Ishikawa (cell line): ENCODE results near the gene TESPA1.

Source experiments
- CEBPB ChIP-seq: IDR thresholded peaks from 2 replicates; pipeline ENCODE4 v1.6.1; 2012
- CREB1 ChIP-seq: IDR thresholded peaks from 2 replicates; pipeline ENCODE4 v1.6.1; 2012; ENCODE audit warnings: low read depth
- EGR1 ChIP-seq: IDR thresholded peaks from 2 replicates; pipeline ENCODE4 v1.6.1; 2012
- EP300 ChIP-seq: IDR thresholded peaks from 2 replicates; pipeline ENCODE4 v1.6.1; 2012; ENCODE audit warnings: borderline replicate concordance
- FOXM1 ChIP-seq: IDR thresholded peaks from 2 replicates; pipeline ENCODE4 v1.6.1; 2012; ENCODE audit warnings: low read depth, borderline replicate concordance
- NFIC ChIP-seq: IDR thresholded peaks from 2 replicates; pipeline ENCODE4 v1.6.1; 2012
- RAD21 ChIP-seq: IDR thresholded peaks from 2 replicates; pipeline ENCODE4 v1.6.1; 2012; ENCODE audit warnings: low read depth
- TAF1 ChIP-seq: IDR thresholded peaks from 2 replicates; pipeline ENCODE4 v1.6.1; 2012; ENCODE audit warnings: low read depth, mild to moderate bottlenecking
- TCF12 ChIP-seq: IDR thresholded peaks from 2 replicates; pipeline ENCODE4 v1.6.1; 2012; ENCODE audit warnings: low read depth
- TEAD4 ChIP-seq: IDR thresholded peaks from 2 replicates; pipeline ENCODE4 v1.6.1; 2012
- YY1 ChIP-seq: IDR thresholded peaks from 2 replicates; pipeline ENCODE4 v1.6.1; 2012; ENCODE audit warnings: low read depth
- ZBTB7A ChIP-seq: IDR thresholded peaks from 2 replicates; pipeline ENCODE4 v1.6.1; 2012; ENCODE audit warnings: low read depth
- TF ChIP-seq, protein P1 (sequence below): IDR thresholded peaks from 2 replicates; pipeline ENCODE4 v1.6.1; 2012
- TF ChIP-seq, protein P2 (sequence below): IDR thresholded peaks from 2 replicates; pipeline ENCODE4 v1.6.1; 2012; ENCODE audit warnings: low read depth, mild to moderate bottlenecking
- TF ChIP-seq, protein P3 (sequence below): IDR thresholded peaks from 2 replicates; pipeline ENCODE4 v1.6.1; 2012

The TESPA1 gene, protein sequence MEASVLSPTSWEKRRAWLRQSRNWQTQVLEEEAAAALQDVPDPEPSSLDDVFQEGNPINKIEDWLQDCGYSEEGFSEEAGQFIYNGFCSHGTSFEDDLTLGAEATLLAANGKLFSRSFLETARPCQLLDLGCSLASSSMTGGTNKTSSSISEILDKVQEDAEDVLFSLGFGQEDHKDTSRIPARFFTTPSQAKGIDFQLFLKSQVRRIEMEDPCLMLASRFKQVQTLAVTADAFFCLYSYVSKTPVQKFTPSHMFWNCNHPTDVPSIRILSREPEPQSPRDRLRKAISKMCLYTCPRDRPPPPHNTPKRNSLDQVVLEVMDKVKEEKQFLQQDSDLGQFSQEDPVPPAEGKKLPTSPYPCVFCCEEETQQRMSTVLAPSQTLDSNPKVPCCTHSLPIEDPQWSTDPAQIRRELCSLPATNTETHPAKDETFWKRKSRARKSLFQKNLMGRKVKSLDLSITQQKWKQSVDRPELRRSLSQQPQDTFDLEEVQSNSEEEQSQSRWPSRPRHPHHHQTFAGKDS

DNA sequence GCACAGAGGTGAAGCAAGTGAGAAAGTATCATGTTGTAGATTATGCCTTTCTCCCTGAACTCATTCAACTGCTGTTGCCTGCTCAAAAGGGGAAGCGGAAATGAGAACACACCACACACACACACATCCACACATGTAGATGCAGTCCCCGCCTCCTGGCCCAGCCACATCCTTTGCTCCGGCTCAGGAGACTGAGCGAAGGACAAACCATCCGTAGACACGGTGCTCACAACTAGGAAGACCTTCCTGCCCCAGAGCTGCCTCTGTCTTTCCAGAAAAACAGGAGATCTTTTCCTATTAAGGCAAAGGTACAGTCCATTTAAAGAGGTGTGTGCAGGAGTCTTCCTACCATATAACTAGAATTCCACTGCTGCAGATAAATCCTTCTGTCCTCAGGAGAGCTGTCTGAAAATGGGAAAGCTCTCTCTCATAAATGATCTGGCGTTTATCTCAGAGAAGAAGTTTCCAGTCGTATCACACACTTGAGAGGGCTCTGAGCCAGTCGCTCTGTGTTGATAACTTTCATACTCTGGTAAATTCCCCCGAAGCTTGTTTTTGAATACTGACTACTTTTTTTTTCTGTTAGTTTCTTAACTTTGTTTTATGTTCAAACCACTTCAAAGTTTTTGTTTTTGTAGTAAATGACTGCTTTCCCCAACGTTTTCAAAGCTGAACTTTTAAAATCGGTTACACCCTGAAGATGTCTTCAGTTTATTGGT lies at the start of gene TESPA1:
Gene TESPA1, minus strand, starts transcription at position 105 of the 719 bp plus-strand sequence. CDS start 10,200 bp downstream, outside the sequence.
- TF ChIP-seq, protein P1, sequence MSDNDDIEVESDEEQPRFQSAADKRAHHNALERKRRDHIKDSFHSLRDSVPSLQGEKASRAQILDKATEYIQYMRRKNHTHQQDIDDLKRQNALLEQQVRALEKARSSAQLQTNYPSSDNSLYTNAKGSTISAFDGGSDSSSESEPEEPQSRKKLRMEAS, result no peak
- TF ChIP-seq ZBTB7A (no peak), TCF12 (no peak), CEBPB (no peak), TAF1 (no peak), EP300 (no peak), NFIC (no peak), EGR1 (no peak), FOXM1 (no peak), CREB1 (no peak), RAD21 (no peak), YY1 (no peak), TEAD4 (no peak)
- TF ChIP-seq, protein P2, sequence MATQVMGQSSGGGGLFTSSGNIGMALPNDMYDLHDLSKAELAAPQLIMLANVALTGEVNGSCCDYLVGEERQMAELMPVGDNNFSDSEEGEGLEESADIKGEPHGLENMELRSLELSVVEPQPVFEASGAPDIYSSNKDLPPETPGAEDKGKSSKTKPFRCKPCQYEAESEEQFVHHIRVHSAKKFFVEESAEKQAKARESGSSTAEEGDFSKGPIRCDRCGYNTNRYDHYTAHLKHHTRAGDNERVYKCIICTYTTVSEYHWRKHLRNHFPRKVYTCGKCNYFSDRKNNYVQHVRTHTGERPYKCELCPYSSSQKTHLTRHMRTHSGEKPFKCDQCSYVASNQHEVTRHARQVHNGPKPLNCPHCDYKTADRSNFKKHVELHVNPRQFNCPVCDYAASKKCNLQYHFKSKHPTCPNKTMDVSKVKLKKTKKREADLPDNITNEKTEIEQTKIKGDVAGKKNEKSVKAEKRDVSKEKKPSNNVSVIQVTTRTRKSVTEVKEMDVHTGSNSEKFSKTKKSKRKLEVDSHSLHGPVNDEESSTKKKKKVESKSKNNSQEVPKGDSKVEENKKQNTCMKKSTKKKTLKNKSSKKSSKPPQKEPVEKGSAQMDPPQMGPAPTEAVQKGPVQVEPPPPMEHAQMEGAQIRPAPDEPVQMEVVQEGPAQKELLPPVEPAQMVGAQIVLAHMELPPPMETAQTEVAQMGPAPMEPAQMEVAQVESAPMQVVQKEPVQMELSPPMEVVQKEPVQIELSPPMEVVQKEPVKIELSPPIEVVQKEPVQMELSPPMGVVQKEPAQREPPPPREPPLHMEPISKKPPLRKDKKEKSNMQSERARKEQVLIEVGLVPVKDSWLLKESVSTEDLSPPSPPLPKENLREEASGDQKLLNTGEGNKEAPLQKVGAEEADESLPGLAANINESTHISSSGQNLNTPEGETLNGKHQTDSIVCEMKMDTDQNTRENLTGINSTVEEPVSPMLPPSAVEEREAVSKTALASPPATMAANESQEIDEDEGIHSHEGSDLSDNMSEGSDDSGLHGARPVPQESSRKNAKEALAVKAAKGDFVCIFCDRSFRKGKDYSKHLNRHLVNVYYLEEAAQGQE, result no peak
- TF ChIP-seq, protein P3, sequence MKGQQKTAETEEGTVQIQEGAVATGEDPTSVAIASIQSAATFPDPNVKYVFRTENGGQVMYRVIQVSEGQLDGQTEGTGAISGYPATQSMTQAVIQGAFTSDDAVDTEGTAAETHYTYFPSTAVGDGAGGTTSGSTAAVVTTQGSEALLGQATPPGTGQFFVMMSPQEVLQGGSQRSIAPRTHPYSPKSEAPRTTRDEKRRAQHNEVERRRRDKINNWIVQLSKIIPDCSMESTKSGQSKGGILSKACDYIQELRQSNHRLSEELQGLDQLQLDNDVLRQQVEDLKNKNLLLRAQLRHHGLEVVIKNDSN, result no peak

DNA sequence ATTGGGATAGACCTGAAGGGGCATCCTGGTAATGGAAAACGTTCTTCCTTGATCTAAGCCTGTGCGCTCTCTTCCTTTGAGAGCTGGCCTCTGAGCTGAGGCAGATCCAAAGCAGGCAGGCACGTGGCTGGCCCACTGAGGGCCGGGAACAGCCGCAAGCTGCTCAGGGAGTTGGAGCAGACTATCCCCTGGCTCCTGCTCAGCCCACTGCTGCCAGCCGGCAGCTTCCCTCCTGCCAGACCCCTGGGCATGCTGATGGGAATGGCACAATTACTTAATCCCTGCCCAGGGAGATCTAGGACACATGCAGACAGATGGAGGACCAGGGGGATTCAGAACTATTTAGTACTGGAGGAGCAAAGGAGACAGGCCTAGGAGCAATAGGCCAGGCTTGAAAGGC lies 49.7 kb upstream of the TESPA1 start:
- TF ChIP-seq, protein P2, result no peak

DNA sequence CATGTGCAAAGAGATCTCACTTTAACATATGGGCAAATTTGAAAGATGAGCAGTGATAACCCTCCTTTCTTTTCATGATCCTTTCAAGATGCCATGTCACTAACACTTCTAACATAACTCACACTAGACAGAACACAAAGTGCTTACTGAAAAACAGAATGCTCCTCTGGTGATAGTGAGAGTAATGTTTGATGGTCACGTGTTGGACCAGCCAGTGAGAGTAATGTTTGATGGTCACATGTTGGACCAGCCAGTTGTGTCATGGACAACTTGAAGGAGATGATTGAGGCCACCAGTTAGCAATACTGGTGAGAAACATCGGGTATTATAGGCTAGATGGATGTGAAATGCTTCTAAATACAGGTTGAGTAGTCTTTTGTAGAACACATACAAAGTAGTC lies 40.9 kb upstream of the TESPA1 start:
- TF ChIP-seq, protein P3, result peak; percentile 38; the same call in 1 of the 2 replicates
- no peak for TF ChIP-seq ZBTB7A

DNA sequence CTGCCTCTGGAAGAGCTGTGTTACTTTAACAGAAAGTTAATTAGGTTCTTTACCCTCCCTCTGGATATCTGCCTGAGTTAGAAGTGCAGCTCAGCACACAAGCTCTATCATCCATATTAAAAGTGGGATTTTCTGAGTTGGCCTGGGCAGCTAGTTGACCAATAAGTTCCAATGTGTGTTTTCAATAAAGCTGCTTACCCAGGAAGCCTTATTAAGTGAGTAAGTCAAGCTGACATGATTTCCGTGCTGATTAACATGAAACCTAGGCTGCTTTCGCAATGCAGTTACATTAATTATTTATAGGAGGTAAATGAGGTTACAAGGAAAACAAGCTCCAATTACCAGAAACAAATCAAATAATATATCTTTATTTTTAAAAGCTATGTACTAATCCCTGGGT lies 40.0 kb upstream of the TESPA1 start:
- TF ChIP-seq, protein P2, result no peak
- no peak for TF ChIP-seq NFIC
- TF ChIP-seq YY1, result no peak
- TF ChIP-seq, protein P1, result no peak
- no peak for TF ChIP-seq CEBPB
- no peak for TF ChIP-seq TAF1
- TF ChIP-seq CREB1, result no peak
- TF ChIP-seq EGR1, result no peak

DNA sequence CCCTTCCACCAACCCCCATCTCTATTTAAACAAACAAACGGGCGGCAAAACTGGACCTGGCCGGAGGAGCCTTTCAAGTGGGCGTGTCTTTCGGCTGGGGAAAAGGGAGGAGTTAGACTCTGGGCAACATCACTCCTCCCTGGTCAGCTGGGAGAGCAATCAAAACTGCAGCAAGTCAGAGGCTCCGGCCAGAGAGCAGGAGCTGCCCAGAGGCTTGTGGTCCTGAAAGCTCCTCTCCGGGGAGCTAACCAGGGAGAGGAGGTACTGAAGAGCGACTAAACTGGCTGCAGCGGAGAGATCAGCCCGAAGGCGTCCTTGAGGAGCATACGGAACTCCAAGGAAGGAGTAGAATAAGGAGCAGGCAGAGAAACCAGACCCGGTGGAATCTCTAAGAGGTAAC lies 35.2 kb upstream of the TESPA1 start, which contains the start of gene NEUROD4:
Gene NEUROD4, plus strand, starts transcription at position 191 of the 400 bp plus-strand sequence. CDS start 6,466 bp downstream, outside the sequence.
- TF ChIP-seq TCF12, result 0 out of 2 replicates have a peak, but pooled peaks have one; percentile 28
- TF ChIP-seq, protein P2, result peak; percentile 97
- TF ChIP-seq, protein P1, result peak; percentile 53
- no peak for TF ChIP-seq RAD21
- no peak for TF ChIP-seq CREB1
- 0 out of 2 replicates have a peak, but pooled peaks have one; percentile 17 for TF ChIP-seq NFIC
- no peak for TF ChIP-seq ZBTB7A
- TF ChIP-seq EP300, result peak; percentile 29; the same call in 1 of the 2 replicates
- TF ChIP-seq, protein P3, result peak; percentile 30; the same call in 1 of the 2 replicates
- 0 out of 2 replicates have a peak, but pooled peaks have one; percentile 16 for TF ChIP-seq YY1
- TF ChIP-seq EGR1, result 0 out of 2 replicates have a peak, but pooled peaks have one; percentile 13
